Measurements from ENCODE around the gene GATB. TPM values are rescaled to one million over a fixed set of nuclear protein-coding genes. Genes with fewer than 3 reads are reported as not detected.

Gene GATB
- total RNA-seq, 4 donors from 2014 or later = 13.4 to 42.2 (median 24.8) TPM

DNA sequence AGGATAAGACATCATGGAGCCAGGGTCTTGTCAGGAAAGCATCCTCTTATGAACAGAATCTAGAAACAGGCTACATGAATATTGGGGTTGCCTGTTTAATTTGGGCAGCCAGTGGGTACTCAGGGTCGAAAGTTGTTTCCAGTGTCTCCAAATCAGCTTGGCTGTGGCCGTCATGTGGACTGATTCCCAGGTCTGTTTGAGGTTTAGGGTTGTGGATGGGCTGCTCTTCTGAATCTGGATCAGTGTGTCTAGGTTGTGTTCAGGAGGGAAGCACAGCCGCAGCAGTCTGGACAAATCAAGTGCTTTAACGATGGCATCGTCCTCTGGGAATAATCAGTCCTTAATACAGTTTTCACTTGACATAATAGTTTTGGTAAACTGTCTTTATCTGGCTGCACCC is 94.3 kb downstream of the GATB start:
- TF ChIP-seq, protein P1, sequence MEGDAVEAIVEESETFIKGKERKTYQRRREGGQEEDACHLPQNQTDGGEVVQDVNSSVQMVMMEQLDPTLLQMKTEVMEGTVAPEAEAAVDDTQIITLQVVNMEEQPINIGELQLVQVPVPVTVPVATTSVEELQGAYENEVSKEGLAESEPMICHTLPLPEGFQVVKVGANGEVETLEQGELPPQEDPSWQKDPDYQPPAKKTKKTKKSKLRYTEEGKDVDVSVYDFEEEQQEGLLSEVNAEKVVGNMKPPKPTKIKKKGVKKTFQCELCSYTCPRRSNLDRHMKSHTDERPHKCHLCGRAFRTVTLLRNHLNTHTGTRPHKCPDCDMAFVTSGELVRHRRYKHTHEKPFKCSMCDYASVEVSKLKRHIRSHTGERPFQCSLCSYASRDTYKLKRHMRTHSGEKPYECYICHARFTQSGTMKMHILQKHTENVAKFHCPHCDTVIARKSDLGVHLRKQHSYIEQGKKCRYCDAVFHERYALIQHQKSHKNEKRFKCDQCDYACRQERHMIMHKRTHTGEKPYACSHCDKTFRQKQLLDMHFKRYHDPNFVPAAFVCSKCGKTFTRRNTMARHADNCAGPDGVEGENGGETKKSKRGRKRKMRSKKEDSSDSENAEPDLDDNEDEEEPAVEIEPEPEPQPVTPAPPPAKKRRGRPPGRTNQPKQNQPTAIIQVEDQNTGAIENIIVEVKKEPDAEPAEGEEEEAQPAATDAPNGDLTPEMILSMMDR (IDR thresholded peaks at IDR 0.05; ENCODE audit: low read depth) = no peak

DNA sequence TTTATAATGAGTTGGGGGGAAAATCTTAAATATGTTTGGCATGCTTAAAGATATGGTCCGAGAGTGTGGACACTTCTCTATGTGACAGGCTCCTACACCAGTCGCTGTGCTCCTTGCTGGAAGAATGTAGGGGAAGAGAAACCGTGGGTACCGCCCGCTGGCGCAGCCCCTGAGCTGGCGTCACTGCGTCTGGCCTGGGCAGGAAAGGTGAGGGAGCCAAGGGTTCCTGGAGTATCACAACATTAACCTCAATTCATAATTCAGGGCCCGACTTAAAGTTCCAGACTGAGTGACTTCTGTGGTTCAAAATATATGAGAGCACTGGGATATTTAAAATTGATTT is 95.1 kb downstream of the GATB start:
- TF ChIP-seq, protein P1 (IDR thresholded peaks at IDR 0.05; ENCODE audit: low read depth) = no peak

DNA sequence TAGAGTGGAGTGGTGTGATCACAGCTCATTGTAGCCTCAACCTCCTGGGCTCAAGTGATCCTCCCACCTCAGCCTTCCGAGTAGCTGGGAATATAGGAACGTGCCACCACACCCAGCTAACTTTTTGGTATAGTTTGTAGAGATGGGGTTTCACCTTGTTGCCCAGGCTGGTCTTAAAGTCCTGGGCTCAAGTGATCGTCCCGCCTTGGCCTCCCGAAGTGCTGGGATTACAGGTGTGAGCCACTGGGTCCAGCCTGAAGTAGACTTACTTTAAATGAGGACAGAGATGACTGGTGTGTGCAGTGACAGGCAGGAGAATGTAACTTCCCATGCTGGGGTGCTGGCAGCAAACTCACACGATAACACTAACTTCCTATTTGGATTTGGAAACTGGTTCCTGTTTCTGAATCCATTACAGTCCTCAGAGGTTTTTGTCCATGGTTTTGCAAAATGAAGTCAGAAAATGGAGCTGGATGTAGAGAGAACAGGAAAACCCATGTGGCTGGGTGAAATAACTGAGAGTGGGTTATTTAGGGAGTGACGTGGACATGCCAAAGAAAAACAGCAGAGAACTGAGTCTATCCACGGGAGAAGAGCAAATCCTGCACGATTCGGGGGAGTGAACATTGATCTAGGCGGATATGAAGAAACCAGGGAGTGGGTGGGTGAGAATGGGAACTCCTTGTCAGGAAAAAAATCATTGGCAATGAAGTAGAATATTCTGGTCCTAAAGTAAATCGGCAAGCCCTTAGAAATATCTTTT is 95.6 kb downstream of the GATB start:
- TF ChIP-seq, protein P1 (IDR thresholded peaks at IDR 0.05; ENCODE audit: low read depth) = no peak

DNA sequence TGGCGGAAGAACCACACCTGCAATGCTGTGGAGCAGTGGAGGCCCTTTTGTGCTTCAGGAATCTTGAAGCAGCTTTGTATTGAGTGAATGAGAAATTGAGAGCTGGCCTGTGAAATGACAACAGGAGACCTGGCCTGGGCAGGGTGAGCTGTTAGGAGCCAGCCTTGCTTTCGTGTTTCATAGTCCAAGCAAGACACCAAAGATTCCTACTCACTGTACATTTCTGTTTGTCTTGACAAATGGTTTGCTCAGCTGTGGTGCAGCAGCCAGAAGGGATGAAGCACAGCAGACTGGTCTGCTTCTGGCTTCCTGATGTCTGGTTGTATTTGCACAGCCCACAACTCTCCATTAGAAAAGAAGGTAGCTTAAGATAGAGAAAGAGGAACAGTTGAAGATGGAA is 96.5 kb downstream of the GATB start:
- TF ChIP-seq, protein P1 (IDR thresholded peaks at IDR 0.05; ENCODE audit: low read depth) = no peak

DNA sequence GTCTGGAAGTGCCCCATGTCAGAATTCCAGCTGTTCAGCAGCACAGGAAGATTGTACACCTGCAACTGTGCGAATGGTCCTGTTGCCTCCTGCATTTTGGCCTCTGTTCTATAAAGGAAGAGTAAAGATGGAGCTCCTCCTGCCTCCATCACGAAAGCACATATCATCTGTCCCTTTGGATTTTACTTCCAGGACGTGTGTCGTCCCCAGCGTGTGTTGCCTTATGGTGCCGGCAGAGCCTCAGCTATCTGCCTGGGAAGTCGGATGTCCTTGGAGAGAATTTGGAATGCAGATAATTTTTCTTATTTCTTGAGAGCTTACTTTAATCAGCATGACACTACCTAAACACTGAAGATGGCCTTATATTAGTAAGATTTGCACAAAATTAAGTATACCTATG is 97.7 kb downstream of the GATB start:
- TF ChIP-seq, protein P1 (IDR thresholded peaks at IDR 0.05; ENCODE audit: low read depth) = no peak

DNA sequence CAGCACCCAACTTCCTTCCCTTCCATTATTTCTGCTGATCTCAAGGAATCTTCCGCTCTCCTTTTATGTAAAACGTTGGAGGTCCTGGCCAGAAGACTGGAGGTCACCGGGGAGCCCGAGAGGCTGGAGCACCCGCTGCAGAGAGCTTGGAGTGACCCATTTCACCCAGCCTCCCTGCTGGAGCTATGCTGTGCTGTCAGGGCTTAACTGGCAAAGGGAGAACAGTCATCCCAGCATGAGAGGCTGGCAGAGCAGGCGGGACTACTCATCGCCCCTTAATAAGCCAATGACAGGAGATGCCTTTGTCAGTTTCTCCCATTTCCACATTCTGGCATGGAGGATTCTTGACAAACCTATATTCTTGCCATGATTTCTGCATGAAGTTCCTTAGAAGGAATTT is 98.9 kb downstream of the GATB start:
- TF ChIP-seq, protein P1 (IDR thresholded peaks at IDR 0.05; ENCODE audit: low read depth) = no peak

DNA sequence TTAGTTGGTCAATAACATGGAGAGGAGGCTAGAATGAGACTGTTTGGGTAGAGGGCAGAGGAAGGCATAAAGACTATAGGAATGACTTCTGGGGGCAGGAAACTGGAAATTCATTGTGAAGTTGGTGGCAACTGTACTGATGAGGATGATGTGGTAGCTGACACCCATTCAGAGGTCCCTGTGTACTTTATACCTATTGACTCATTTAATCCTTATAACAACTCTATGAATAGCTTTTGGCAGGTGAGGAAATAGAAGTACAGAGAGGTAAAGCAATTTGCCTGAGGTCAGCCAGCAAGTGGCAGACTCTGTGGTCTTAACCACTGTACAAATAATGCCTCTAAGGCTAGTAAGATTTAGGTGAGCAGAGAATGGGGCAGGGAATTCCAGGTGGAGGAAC is 100.1 kb downstream of the GATB start:
- TF ChIP-seq, protein P1 (IDR thresholded peaks at IDR 0.05; ENCODE audit: low read depth) = no peak

All from subcutaneous adipose tissue (tissue), 4 donors.